HG03060 (cell line): Measurements from ENCODE around the gene RIMS3.

Source experiments
- ATAC-seq: cut with Tn5 transposase; IDR thresholded peaks from one replicate; pipeline ENCODE4 v1.9.1; 2021; ENCODE audit warnings: low read depth, moderate number of reproducible peaks; ENCODE audit not compliant: unreplicated experiment

RIMS3 gene

GRCh38 chr1:40658751-40659648 lies 6.5 kb downstream of the RIMS3 start:
- no peak for ATAC-seq

DNA sequence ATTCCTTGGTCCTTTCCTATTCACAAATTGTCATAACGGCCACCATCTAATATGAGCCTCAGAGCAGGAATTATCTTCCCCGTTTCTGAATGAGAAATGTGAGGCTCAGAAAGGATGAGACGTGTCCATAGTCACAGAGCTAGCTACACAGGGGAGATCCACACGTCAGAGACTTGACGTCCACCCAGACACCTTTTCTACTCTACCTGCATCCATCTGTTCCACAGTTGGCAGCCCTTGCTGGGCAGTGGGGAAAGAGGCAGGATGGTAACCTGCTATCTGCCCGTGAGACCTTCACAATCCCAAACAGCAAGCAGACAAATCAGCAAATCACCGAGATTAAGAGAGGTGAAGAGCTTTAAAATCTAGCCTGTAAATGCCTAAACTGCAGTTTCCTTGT lies 8.4 kb downstream of the RIMS3 start:
- no peak for ATAC-seq

GRCh38 chr1:40653851-40654537 lies 11.5 kb downstream of the RIMS3 start:
- ATAC-seq: no peak

DNA sequence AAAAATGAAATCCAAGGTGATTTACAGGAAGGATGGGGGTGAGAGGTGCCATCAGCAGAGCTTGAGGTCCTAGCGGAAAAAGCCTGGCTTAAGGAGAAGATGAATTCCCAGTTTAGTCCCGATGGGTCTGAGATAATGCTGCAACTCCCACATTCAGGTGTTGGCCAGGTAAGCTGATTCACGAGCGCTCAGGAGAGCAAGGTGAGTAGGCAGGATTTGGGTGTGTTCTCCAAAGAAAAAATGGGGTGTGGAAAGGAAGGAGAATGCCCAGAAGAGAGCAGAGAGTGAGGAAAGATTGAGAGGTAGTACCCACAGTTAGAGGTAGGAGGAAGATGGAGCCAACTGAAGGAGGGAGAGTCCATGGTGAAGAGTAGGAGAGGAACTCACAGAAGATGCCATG lies 12.5 kb downstream of the RIMS3 start:
- no peak for ATAC-seq

- ATAC-seq: no peak
Measured at GRCh38 chr1:40652468-40652867, 13.0 kb downstream of the RIMS3 start.

DNA sequence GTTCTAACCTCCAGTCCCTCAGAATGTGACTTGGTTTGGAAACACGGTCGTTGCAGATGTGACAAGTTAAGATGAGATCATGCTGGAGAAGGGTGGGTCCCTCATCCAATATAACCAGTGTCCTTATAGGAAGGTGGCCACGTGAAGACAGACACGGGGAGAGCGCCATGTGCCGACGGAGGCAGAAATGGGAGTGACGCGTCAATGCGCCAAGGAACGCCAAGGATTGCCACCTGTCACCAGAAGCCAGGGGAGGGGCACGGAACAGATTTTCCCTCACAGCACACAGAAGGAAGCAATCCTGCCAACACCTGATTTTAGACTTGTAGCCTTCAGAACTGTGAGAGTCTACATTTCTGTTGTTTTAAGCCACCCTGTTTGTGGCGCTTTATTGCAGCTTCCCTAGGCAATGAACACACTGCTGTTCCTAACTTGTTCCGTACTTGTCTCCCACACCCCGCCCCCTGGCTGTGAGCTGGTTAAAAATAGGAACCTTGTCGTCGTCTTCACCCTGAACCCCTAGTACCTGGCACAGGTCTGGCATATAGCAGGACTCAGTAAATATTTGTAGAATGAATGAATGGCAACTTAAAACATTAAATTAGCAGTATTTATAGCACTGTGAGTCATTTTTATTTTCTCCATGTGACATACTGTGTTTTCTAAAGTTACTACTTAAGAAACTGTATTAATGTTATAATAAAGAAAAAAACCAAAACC lies 14.2 kb downstream of the RIMS3 start:
- no peak for ATAC-seq

- ATAC-seq: no peak
Measured at GRCh38 chr1:40650075-40650474, 15.4 kb downstream of the RIMS3 start.

GRCh38 chr1:40649592-40649930 lies 15.9 kb downstream of the RIMS3 start:
- no peak for ATAC-seq

DNA sequence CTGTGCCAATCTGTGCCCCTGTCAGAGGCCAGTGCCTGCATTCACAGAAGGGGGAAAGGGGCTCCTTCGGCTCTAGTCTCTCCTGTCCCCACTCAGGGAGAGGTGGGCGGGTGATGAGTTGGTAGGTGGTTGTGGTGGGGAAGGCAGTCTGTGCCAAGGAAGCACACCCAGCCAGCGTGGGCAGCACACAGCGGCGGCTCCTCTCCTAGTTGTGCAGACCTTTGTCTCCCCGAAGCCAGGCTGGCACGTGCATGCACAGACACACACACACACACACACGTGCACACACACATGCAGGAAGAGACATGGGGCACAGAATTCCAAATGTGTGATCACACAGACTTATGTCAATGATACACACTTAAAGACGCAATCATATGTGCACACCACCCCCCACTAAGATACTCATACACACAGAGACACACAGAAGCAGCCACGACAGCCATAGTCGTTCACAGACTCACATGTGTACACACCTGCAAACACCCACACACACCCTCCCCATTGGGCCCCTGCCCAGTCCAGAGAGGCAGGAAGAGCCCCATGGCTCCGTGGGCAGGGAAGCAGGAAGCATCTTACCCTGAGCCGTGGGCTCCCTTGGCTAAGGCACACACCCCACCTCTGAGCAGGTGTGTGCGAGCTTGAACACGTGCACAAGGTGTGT lies 16.4 kb downstream of the RIMS3 start:
- ATAC-seq: no peak

GRCh38 chr1:40648200-40648599 lies 17.3 kb downstream of the RIMS3 start:
- ATAC-seq: no peak

DNA sequence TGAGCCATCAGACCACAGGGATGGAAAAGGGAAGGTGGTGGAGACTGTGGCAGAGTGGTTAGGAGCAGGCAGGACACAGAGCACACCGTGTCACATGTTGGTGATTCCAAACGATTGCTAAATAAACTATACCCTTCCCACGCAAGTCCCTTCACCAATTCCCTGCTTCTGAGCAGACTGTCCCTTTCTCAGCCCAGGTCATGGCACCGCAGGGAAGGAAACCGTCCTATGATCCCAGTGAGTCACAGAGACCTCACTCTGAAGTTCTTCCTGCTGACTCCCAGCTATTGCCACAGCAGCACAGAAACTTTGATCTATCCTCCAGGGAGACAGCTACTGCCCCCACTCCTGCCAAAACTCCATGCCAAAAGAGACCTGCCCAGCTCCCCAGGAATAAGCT lies 19.2 kb downstream of the RIMS3 start:
- ATAC-seq: no peak

- ATAC-seq: no peak
Measured at GRCh38 chr1:40645118-40645680, 20.3 kb downstream of the RIMS3 start.

- no peak for ATAC-seq
Measured at GRCh38 chr1:40641601-40642242, 23.8 kb downstream of the RIMS3 start.

- ATAC-seq: no peak
Measured at GRCh38 chr1:40640314-40641076, 25.0 kb downstream of the RIMS3 start.

DNA sequence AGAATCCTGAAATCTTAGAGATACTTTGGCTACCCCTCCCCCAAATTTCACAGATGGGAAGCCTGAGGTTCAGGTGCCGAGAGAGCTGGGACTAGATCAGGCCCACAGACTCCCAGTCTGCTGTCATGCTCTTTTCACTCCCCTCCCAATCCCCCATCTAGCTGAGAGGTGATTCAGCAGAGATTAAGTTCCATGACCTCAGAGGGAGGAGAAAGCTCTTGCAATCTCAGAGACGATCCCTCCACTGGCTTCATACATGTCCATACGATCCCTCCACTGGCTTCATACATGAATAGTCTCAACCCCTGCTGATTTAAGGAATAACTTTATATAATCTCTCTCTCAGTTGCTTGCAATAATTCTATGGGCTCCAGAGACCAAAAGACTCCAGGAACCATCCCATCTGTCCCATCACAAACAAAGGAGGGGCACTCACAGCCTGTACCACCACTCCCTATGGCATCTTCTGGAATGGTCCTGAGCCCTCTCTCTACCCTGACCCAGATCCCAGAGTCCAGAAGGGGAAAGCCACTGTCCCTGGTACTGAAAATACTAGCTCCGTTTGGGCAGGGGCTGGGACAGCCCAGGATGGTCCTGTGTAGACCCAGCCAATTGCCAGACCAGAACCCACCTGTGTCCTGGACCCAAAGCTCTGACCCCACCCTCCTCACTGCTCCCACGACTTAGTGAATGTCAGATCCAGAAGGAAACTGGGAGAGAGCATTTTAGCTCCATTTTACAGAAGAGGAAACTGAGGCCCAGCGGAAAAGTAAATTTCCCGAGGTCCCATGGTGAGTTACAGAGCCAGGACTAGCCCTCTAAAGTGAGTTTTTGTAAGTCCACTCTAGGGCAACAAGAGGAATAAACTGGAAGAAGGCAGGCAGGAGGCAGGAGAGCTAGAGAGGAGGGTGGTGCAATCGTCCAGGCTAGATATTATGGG lies 27.1 kb downstream of the RIMS3 start:
- no peak for ATAC-seq

DNA sequence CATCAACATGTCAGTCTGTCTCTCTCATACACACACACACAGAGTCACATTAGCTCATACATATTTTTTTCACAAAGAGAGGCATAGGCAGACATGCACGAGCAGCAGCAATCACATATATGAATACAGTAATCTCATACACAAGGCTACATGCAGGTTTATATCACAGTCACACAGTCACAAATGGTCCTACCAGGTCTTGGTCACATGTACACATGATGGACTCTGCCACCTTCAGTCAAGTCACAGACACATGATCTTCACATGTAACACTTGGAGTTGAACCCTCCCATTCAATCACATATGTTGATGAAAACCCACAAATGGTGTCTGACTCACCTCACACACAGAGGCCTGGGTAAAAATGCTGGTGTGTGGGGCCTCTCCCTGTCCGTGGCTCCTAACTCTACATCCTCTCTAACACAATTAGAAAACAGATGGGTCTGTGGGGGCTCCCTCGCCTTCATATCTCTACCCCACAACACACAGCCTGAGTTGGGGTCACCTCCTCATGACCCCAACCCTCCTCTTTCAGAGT lies 27.9 kb downstream of the RIMS3 start:
- ATAC-seq: no peak

- ATAC-seq: no peak
Measured at GRCh38 chr1:40636777-40637176, 28.7 kb downstream of the RIMS3 start.
